B cell (primary cell): ENCODE measurements around the gene DPP4. TPM values are rescaled to one million over a fixed set of nuclear protein-coding genes. Genes with fewer than 3 reads are reported as not detected.

Experiments used
- ATAC-seq: fragments of 200-7000 bp; cut with Tn5 transposase; one replicate; pipeline ENCODE4 v1.10.0; 2021; ENCODE audit warnings: low read depth, mild to moderate bottlenecking, moderate number of reproducible peaks, moderate library complexity
- CTCF ChIA-PET: fragments of 350-600 bp; sonication (Branson Sonifier 250); formaldehyde crosslinking; loops from one replicate; lab custom pipeline; 2021; ENCODE audit warnings: antibody characterized with exemption, inconsistent platforms; lab: Charles Lee
- POLR2A ChIA-PET: fragments of 350-600 bp; sonication (Branson Sonifier 250); formaldehyde crosslinking; loops from one replicate; lab custom pipeline; 2021; ENCODE audit warnings: antibody characterized with exemption; lab: Charles Lee
- DNase-seq: peaks from one replicate; pipeline ENCODE4 v3.0.0; 2013
- H2AFZ ChIP-seq: 2 replicates; pipeline ENCODE4 v1.6.1; 2012; ENCODE audit warnings: mild to moderate bottlenecking, low read depth, low read length; ENCODE audit not compliant: insufficient read depth, poor library complexity, severe bottlenecking
- H3K27ac ChIP-seq, 2 donors: 1 replicate in 1 of 2; 2 replicates in 1 of 2; pipeline ENCODE4 v1.5.1; 2012 to 2013; ENCODE audit warnings: low read length in 2 of 2, mild to moderate bottlenecking in 2 of 2, moderate library complexity in 1 of 2
- H3K27me3 ChIP-seq, 4 experiments: fragments of 200-600 bp in 1 of 4; sonication (generic) in 1 of 4; replicated peaks in 1 of 4; 1 replicate in 2 of 4; 2 replicates in 2 of 4; pipeline versions ENCODE4 v1.6.1 to v1.7.0; 2013 to 2016; ENCODE audit warnings: low read length in 3 of 4, mild to moderate bottlenecking in 2 of 4, mixed read lengths in 1 of 4, moderate library complexity in 1 of 4; ENCODE audit not compliant: insufficient read depth in 4 of 4, control insufficient read depth in 3 of 4; ENCODE audit errors: control extremely low read depth in 1 of 4
- H3K36me3 ChIP-seq, 2 experiments: replicated peaks in 1 of 2; 1 replicate in 1 of 2; 2 replicates in 1 of 2; pipeline versions ENCODE4 v1.6.1 to v1.7.1; 2013; ENCODE audit warnings: low read length in 1 of 2; ENCODE audit not compliant: insufficient read depth in 2 of 2, control insufficient read depth in 1 of 2; ENCODE audit errors: control extremely low read depth in 1 of 2, extremely low read depth in 1 of 2
- H3K4me1 ChIP-seq, 2 donors: fragments of 200-600 bp in 1 of 2; sonication (generic) in 1 of 2; 1 replicate in 1 of 2; 2 replicates in 1 of 2; pipeline versions ENCODE4 v1.5.1 to v1.6.1; 2013 to 2017; ENCODE audit warnings: low read length in 2 of 2; ENCODE audit not compliant: control insufficient read depth in 2 of 2, insufficient read depth in 2 of 2
- H3K4me2 ChIP-seq: replicated peaks from 2 replicates; pipeline ENCODE3; 2012; ENCODE audit warnings: mild to moderate bottlenecking, low read depth, low read length; ENCODE audit not compliant: poor library complexity, severe bottlenecking
- H3K4me3 ChIP-seq, 5 experiments: fragments of 200-600 bp in 1 of 5; sonication (generic) in 1 of 5; 1 replicate in 3 of 5; 2 replicates in 2 of 5; pipeline versions ENCODE4 v1.5.1 to v1.7.0; 2011 to 2016; ENCODE audit warnings: low read length in 4 of 5, mild to moderate bottlenecking in 4 of 5, low read depth in 2 of 5, control low read depth in 1 of 5, moderate library complexity in 1 of 5; ENCODE audit not compliant: insufficient read depth in 1 of 5; ENCODE audit errors: control extremely low read depth in 1 of 5, extremely low read depth in 1 of 5
- H3K79me2 ChIP-seq: fragments of 200-600 bp; sonication (generic); one replicate; pipeline ENCODE4 v1.6.0; 2016; ENCODE audit warnings: low read length; ENCODE audit not compliant: control insufficient read depth, insufficient read depth
- H3K9ac ChIP-seq: fragments of 200-600 bp; sonication (generic); 2 replicates; pipeline ENCODE4 v1.6.1; 2017; ENCODE audit warnings: mild to moderate bottlenecking, low read length, moderate library complexity
- H3K9me3 ChIP-seq, 3 donors: one replicate each; pipeline versions ENCODE4 v1.6.1 to v1.7.1; 2013; ENCODE audit warnings: low read length in 2 of 3; ENCODE audit not compliant: control insufficient read depth in 2 of 3, insufficient read depth in 1 of 3; ENCODE audit errors: control extremely low read depth in 1 of 3
- H4K20me1 ChIP-seq: 2 replicates; pipeline ENCODE4 v1.6.0; 2012; ENCODE audit warnings: mild to moderate bottlenecking, low read length; ENCODE audit not compliant: insufficient read depth, control insufficient read depth, poor library complexity, severe bottlenecking
- H3K27ac Mint-ChIP-seq: one replicate; pipeline ENCODE4 v1.8.0; 2021; ENCODE audit warnings: mixed read lengths
- H3K27me3 Mint-ChIP-seq: one replicate; pipeline ENCODE4 v1.8.0; 2021; ENCODE audit warnings: mixed read lengths
- H3K4me1 Mint-ChIP-seq: one replicate; pipeline ENCODE4 v1.8.0; 2021; ENCODE audit warnings: mixed read lengths
- H3K4me3 Mint-ChIP-seq: one replicate; pipeline ENCODE4 v1.8.0; 2021; ENCODE audit warnings: mixed read lengths
- H3K9me3 Mint-ChIP-seq: one replicate; pipeline ENCODE4 v1.8.0; 2022; ENCODE audit warnings: mixed read lengths; ENCODE audit not compliant: insufficient read depth
- CTCF ChIP-seq: fragments of 200-600 bp; IDR thresholded peaks from one replicate; pipeline ENCODE4 v1.8.0; 2022; ENCODE audit warnings: antibody characterized with exemption, mild to moderate bottlenecking
- EZH2 ChIP-seq: IDR thresholded peaks from 2 replicates; pipeline ENCODE4 v1.6.1; 2012; ENCODE audit warnings: borderline replicate concordance, low read depth, mild to moderate bottlenecking, moderate library complexity, low read length; ENCODE audit not compliant: insufficient read depth, poor library complexity, severe bottlenecking
- WGBS: methylation state at CpG from one replicate; pipeline ENCODE4 v1.1.5; 2013; ENCODE audit warnings: missing lambda C conversion rate; ENCODE audit not compliant: insufficient coverage; 5-methylcytosine and 5-hydroxymethylcytosine counted together
- intact Hi-C: fragments of 100-400 bp; cut with micrococcal nuclease; formaldehyde crosslinking; loops from one replicate; pipeline ENCODE4 v1.10.0; 2022
- polyA plus RNA-seq: library from polyadenylated mRNA; depleted of rRNA; stranded (reverse); fragments of >200 nt; gene quantifications from 2 replicates; pipeline ENCODE4 v1.2.3, GENCODE V29; 2012
- total RNA-seq, 2 donors: library from RNA; stranded (reverse); fragments of 120-200 nt in 1 of 2; gene quantifications; 1 replicate in 1 of 2; 2 replicates in 1 of 2; pipeline versions ENCODE4 v1.2.3 to v1.2.4, GENCODE V29; 2013 to 2022

The DPP4 gene
- total and polyA plus RNA-seq, 2 donors (not counting 1 experiment from before 2014, with no cell fraction given) = 0.18 to 1.2 TPM

GRCh38 chr2:162017233-162017632 is 56.8 kb downstream of the DPP4 start:
- H3K4me3 Mint-ChIP-seq = no peak overlapping the region
- no peaks in the 10 kb centered on the region for H4K20me1 ChIP-seq
- DNase-seq (no peak), ATAC-seq (no peak)
- H3K79me2 ChIP-seq = no peaks in the 10 kb centered on the region
- WGBS = 80% methylated on average over 1 of the region's 3 CpGs
- POLR2A ChIA-PET = no interaction called here
- no peak overlapping the region for H2AFZ ChIP-seq
- H3K9me3 ChIP-seq = no peaks in the 10 kb centered on the region
- no peaks in the 10 kb centered on the region for H3K27me3 ChIP-seq
- peaks cover 21% of the 10 kb centered on the region for H3K27me3 Mint-ChIP-seq
- no peaks in the 10 kb centered on the region for H3K4me1 ChIP-seq
- H3K4me3 ChIP-seq = no peak overlapping the region
- no peak overlapping the region for H3K4me2 ChIP-seq
- no peaks in the 10 kb centered on the region for H3K36me3 ChIP-seq
- TF ChIP-seq EZH2 = no peak
- no peak for TF ChIP-seq CTCF
- H3K27ac ChIP-seq = no peak overlapping the region
- CTCF ChIA-PET = no interaction called here
- peaks cover 3% of the 10 kb centered on the region for H3K4me1 Mint-ChIP-seq
- no peaks in the 10 kb centered on the region for H3K9me3 Mint-ChIP-seq
- intact Hi-C loops = no loop called here
- H3K9ac ChIP-seq = no peak overlapping the region
- no peak overlapping the region for H3K27ac Mint-ChIP-seq

GRCh38 chr2:162016080-162016479 is 57.9 kb downstream of the DPP4 start:
- no peak overlapping the region for H2AFZ ChIP-seq
- H3K4me3 ChIP-seq = no peak overlapping the region
- H3K27ac ChIP-seq = no peak overlapping the region
- H3K27ac Mint-ChIP-seq = no peak overlapping the region
- no peak for TF ChIP-seq EZH2
- no peak for TF ChIP-seq CTCF
- CTCF ChIA-PET = no interaction called here
- no peaks in the 10 kb centered on the region for H3K27me3 ChIP-seq
- H3K4me1 ChIP-seq = no peaks in the 10 kb centered on the region
- H3K79me2 ChIP-seq = no peaks in the 10 kb centered on the region
- peaks cover 3% of the 10 kb centered on the region for H3K4me1 Mint-ChIP-seq
- no peak overlapping the region for H3K9ac ChIP-seq
- intact Hi-C loops = no loop called here
- H3K4me2 ChIP-seq = no peak overlapping the region
- peaks cover 21% of the 10 kb centered on the region for H3K27me3 Mint-ChIP-seq
- ATAC-seq = no peak
- H3K36me3 ChIP-seq = no peaks in the 10 kb centered on the region
- no peaks in the 10 kb centered on the region for H4K20me1 ChIP-seq
- POLR2A ChIA-PET = no interaction called here
- DNase-seq = no peak
- no peaks in the 10 kb centered on the region for H3K9me3 Mint-ChIP-seq
- whole genome bisulfite sequencing = no CpG with 5 or more reads among the region's 2 CpGs
- H3K4me3 Mint-ChIP-seq = no peak overlapping the region
- no peaks in the 10 kb centered on the region for H3K9me3 ChIP-seq
